Tibial nerve (tissue), 4 donors: ENCODE measurements around the gene TRIM45. TPM values are rescaled to one million over a fixed set of nuclear protein-coding genes. Genes with fewer than 3 reads are reported as not detected.

Experiments
- DNase-seq, 2 donors: peaks; one replicate each; pipeline ENCODE4 v3.0.0-alpha.2; 2019; ENCODE audit warnings: low spot score in 2 of 2
- H3K27ac ChIP-seq, 4 donors: fragments of 200-600 bp; sonication (generic) in 3 of 4; one replicate each; pipeline ENCODE4 v1.5.1; 2017 to 2019; ENCODE audit warnings: mild to moderate bottlenecking in 1 of 4
- H3K27me3 ChIP-seq, 2 donors: fragments of 200-600 bp; sonication (generic) in 1 of 2; one replicate each; pipeline versions ENCODE4 v1.5.1 to v1.6.0; 2017 to 2019
- H3K36me3 ChIP-seq, 3 donors: fragments of 200-600 bp; sonication (generic); one replicate each; pipeline ENCODE4 v1.5.1; 2018 to 2019
- H3K4me1 ChIP-seq, 4 donors: fragments of 200-600 bp; sonication (generic) in 3 of 4; one replicate each; pipeline ENCODE4 v1.5.1; 2017 to 2019
- H3K4me3 ChIP-seq, 4 donors: fragments of 200-600 bp; sonication (generic) in 3 of 4; one replicate each; pipeline ENCODE4 v1.5.1; 2017 to 2019; ENCODE audit warnings: mild to moderate bottlenecking in 1 of 4, moderate library complexity in 1 of 4
- H3K9me3 ChIP-seq, 4 donors: fragments of 200-600 bp; sonication (generic) in 3 of 4; one replicate each; pipeline ENCODE4 v1.5.1; 2017 to 2019
- EP300 ChIP-seq, 2 donors: sonication (generic); formaldehyde crosslinking; IDR thresholded peaks; one replicate each; pipeline ENCODE4 v1.6.1; 2017; ENCODE audit warnings: antibody characterized with exemption in 2 of 2, mild to moderate bottlenecking in 1 of 2
- POLR2A ChIP-seq, 2 donors: fragments of 450-650 bp; IDR thresholded peaks; one replicate each; pipeline ENCODE4 v1.6.1; 2017; ENCODE audit warnings: antibody characterized with exemption in 2 of 2, mild to moderate bottlenecking in 2 of 2, moderate library complexity in 2 of 2
- WGBS, 2 donors: methylation state at CpG; one replicate each; pipeline ENCODE4 v1.1.5; 2018; 5-methylcytosine and 5-hydroxymethylcytosine counted together
- small RNA-seq: library from RNA; depleted of rRNA; stranded (forward); fragments of <200 nt; gene quantifications from one replicate; pipeline ENCODE3, GENCODE V24; 2016
- total RNA-seq, 4 donors: library from RNA; depleted of rRNA; stranded (reverse); fragments of >200 nt; gene quantifications; one replicate each; pipeline ENCODE4 v1.1.0, GENCODE V29; 2016
- TF ChIP-seq, protein P1 (sequence below), 5 experiments: fragments of 200-600 bp in 3 of 5; fragments of 450-650 bp in 2 of 5; sonication (generic) in 3 of 5; IDR thresholded peaks; one replicate each; pipeline ENCODE4 v1.5.1; 2016 to 2019; ENCODE audit warnings: antibody characterized with exemption in 5 of 5, mild to moderate bottlenecking in 3 of 5, moderate library complexity in 2 of 5

Gene TRIM45
- total RNA-seq, 4 donors from 2014 or later = 3.3 to 6.9 (median 4.8) TPM

DNA sequence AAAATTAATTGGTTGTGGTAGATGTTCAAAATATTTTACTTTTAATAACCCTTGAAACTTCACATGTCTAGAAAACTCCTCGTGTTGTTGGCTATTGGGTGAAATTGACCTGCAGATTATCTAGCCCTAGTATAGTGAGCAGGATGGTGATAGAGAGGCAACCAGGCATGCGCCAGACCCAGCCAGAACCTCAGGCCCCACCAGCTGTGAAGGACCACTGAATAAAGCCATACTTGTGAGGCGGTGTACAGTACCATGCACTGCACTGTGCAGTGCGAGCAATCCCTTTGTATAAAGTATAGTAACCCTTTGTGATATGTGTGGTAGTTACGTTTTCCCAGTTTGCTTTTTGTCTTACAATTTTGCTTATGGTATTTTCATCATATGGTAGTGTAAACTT lies 53.0 kb downstream of the TRIM45 start:
- H3K4me3 ChIP-seq = no peak overlapping the region
- no peak for DNase-seq
- 55 to 65% methylated on average over 5 of the region's 5 CpGs for WGBS, 2 donors
- no peaks in the 10 kb centered on the region for H3K27me3 ChIP-seq
- TF ChIP-seq EP300 (IDR thresholded peaks at IDR 0.05) (no peak), POLR2A (IDR thresholded peaks at IDR 0.05) (no peak)
- TF ChIP-seq, protein P1, sequence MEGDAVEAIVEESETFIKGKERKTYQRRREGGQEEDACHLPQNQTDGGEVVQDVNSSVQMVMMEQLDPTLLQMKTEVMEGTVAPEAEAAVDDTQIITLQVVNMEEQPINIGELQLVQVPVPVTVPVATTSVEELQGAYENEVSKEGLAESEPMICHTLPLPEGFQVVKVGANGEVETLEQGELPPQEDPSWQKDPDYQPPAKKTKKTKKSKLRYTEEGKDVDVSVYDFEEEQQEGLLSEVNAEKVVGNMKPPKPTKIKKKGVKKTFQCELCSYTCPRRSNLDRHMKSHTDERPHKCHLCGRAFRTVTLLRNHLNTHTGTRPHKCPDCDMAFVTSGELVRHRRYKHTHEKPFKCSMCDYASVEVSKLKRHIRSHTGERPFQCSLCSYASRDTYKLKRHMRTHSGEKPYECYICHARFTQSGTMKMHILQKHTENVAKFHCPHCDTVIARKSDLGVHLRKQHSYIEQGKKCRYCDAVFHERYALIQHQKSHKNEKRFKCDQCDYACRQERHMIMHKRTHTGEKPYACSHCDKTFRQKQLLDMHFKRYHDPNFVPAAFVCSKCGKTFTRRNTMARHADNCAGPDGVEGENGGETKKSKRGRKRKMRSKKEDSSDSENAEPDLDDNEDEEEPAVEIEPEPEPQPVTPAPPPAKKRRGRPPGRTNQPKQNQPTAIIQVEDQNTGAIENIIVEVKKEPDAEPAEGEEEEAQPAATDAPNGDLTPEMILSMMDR (IDR thresholded peaks at IDR 0.05) = no peak
- no peaks in the 10 kb centered on the region for H3K4me1 ChIP-seq
- no peaks in the 10 kb centered on the region for H3K9me3 ChIP-seq
- no peak overlapping the region for H3K27ac ChIP-seq
- peaks cover 0 to 5% (median 0%) of the 10 kb centered on the region in 3 donors for H3K36me3 ChIP-seq

DNA sequence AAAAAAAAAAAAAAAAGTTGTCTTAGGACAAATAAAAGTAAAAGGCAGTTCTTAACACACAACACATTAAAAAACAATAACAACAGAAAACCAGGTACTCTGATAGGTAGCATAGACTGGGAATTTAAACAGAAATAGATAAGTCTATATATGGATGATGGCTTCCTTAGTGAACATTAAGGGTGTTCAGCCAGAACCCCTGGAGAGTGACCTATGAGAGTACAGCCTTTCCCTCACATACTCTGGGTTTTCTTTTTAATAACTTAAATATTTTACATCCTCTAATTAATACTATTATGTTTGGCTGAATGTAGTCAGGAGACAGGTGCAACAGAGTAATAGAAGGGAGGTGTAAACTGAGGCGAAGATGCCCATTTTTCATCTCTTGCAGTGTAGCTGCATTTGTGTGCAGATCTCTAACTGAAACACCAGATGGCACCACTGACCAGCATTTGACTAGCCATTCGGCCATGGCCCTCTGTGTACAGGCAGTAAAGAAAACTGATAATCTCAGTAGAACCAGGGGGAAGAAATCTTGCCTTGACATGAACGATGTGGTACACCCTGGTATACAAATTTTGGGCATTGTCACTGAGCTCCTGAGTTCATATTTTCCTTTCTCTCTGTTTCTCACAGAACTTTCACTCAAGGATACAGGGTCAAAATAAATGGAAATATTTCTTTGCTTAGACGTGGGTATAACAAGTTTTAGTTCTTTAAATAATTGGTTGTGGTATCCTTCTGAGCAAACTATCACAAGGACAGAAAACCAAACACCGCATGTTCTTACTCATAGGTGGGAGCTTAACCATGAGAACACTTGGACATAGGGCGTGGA lies 53.8 kb downstream of the TRIM45 start:
- Histone ChIP-seq H3K27me3 (no peaks in the 10 kb centered on the region), H3K27ac (no peak overlapping the region), H3K4me1 (no peaks in the 10 kb centered on the region), H3K36me3 (peaks cover 0 to 5% (median 0%) of the 10 kb centered on the region in 3 donors), H3K4me3 (no peak overlapping the region), H3K9me3 (no peaks in the 10 kb centered on the region)
- peak in 1 of 2 donors; percentile 31 for DNase-seq
- TF ChIP-seq POLR2A (IDR thresholded peaks at IDR 0.05) (no peak), EP300 (IDR thresholded peaks at IDR 0.05) (no peak)
- TF ChIP-seq, protein P1 (IDR thresholded peaks at IDR 0.05) = peak; percentile 55 to 82 (median 74)
- 56 to 57% methylated on average over 6 of the region's 6 CpGs for WGBS, 2 donors

DNA sequence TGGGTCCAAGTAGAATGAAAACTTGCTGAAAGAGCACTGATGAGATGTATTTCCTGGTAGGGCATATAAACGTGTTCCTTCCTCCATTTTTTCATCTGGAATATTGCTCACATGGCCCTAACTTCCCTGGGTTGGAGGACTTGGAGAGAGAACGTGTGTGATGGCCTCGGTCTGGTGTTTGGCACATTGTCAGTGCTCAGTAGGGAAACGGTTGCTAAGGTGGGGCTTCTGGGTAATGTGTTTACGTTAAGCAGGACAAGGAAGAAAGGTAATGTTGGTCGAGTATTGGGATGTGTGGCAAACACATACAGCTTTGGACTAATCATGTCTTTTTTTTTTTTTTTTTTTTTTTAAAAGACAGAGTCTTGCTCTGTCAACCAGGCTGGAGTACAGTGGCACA lies 55.2 kb downstream of the TRIM45 start:
- 65 to 80% methylated on average over 6 of the region's 6 CpGs for WGBS, 2 donors
- no peaks in the 10 kb centered on the region for H3K27me3 ChIP-seq
- no peak for DNase-seq
- H3K4me3 ChIP-seq = no peak overlapping the region
- peaks cover 0 to 5% (median 0%) of the 10 kb centered on the region in 3 donors for H3K36me3 ChIP-seq
- no peak for TF ChIP-seq POLR2A (IDR thresholded peaks at IDR 0.05)
- TF ChIP-seq, protein P1 (IDR thresholded peaks at IDR 0.05) = no peak
- no peak for TF ChIP-seq EP300 (IDR thresholded peaks at IDR 0.05)
- H3K4me1 ChIP-seq = no peaks in the 10 kb centered on the region
- no peaks in the 10 kb centered on the region for H3K9me3 ChIP-seq
- H3K27ac ChIP-seq = no peak overlapping the region

DNA sequence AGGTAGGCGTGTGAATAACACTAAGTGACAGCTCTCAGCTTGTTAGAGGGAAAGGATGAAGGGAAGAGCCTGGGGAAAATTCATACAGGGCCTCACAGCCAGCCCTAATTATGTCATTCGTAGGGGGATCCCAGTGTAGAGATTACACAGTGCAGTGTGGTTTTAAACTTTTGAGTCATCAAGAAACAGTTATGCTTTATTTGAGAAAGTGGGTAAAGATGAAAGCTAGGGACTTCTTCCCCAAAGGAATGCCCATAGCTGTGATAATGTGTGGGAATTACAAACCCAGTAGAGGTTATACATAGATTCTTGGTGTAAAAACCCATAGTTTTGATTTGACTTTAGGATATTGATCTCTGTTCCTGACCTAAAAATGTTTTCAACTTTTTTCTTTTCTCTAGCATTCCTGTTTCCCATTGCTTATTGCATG lies 59.5 kb downstream of the TRIM45 start:
- Histone ChIP-seq H3K4me3 (no peak overlapping the region), H3K9me3 (no peaks in the 10 kb centered on the region), H3K36me3 (peaks cover 0 to 5% (median 0%) of the 10 kb centered on the region in 3 donors), H3K27me3 (no peaks in the 10 kb centered on the region), H3K27ac (no peak overlapping the region), H3K4me1 (peaks cover 0 to 15% (median 6%) of the 10 kb centered on the region in 4 donors)
- DNase-seq = no peak
- TF ChIP-seq POLR2A (IDR thresholded peaks at IDR 0.05) = no peak
- WGBS, 2 donors = 64 to 77% methylated on average over 2 of the region's 2 CpGs

Small RNA genes within 50 kb of the gene (small RNA-seq; reads per million reads assigned to genes)
- gene MIR942 = not detected

Other genes starting within 250 kb of the TRIM45 start
- 10 to 100 TPM; 10.2 to 19.0 (median 14.7) TPM for gene PTGFRN, start 211.8 kb downstream of the TRIM45 start, total RNA-seq
- 1 to 10 TPM in 1 of 4 donors, under 1 TPM in 2, not detected in 1; under 0.01 to 2.9 (median 0.59) TPM for gene CD101, start 120.0 kb downstream of the TRIM45 start, total RNA-seq
- gene TTF2, start 61.4 kb downstream of the TRIM45 start, total RNA-seq = 10 to 100 TPM; 12.9 to 37.5 (median 19.3) TPM
- gene VTCN1, start 89.2 kb upstream of the TRIM45 start, total RNA-seq = not detected
- 10 to 100 TPM; 31.4 to 65.7 (median 45.6) TPM for gene MAN1A2, start 245.7 kb upstream of the TRIM45 start, total RNA-seq